ENCODE measurements around the gene A2ML1.

DNA sequence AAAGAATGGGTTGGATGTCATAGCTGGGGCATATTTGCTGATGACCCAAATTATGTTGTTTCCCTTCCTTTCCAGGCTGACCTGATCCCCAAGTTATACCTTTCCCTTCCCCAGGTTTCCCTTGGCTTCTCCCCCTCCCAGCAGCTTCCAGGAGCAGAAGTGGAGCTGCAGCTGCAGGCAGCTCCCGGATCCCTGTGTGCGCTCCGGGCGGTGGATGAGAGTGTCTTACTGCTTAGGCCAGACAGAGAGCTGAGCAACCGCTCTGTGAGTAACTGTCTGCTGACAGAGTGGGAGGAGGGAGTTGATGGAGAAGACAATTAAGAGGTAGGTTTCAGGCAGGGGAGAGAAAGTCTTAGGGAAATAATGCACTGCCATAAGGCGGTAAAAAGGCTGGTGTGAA, 25.0 kb downstream of the A2ML1 start:
- TF ChIP-seq, protein P1, sequence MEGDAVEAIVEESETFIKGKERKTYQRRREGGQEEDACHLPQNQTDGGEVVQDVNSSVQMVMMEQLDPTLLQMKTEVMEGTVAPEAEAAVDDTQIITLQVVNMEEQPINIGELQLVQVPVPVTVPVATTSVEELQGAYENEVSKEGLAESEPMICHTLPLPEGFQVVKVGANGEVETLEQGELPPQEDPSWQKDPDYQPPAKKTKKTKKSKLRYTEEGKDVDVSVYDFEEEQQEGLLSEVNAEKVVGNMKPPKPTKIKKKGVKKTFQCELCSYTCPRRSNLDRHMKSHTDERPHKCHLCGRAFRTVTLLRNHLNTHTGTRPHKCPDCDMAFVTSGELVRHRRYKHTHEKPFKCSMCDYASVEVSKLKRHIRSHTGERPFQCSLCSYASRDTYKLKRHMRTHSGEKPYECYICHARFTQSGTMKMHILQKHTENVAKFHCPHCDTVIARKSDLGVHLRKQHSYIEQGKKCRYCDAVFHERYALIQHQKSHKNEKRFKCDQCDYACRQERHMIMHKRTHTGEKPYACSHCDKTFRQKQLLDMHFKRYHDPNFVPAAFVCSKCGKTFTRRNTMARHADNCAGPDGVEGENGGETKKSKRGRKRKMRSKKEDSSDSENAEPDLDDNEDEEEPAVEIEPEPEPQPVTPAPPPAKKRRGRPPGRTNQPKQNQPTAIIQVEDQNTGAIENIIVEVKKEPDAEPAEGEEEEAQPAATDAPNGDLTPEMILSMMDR (conservative IDR thresholded peaks at IDR 0.05): no peak
- no peak for TF ChIP-seq ZFX (IDR thresholded peaks at IDR 0.05)

Measured in C4-2B (cell line).